Measurements from ENCODE around the gene FBXL2.

FBXL2 gene

GRCh38 chr3:33273628-33274027, 3.6 kb upstream of the FBXL2 start:
- TF ChIP-seq ZFP3 (CRISPR knock-in tag; IDR thresholded peaks at IDR 0.05) (no peak), PPARA (CRISPR knock-in tag; IDR thresholded peaks at IDR 0.05; ENCODE audit: borderline replicate concordance) (no peak), BACH2 (CRISPR knock-in tag; IDR thresholded peaks at IDR 0.05; ENCODE audit: borderline replicate concordance) (no peak), RARB (CRISPR knock-in tag; IDR thresholded peaks at IDR 0.05) (no peak), PATZ1 (CRISPR knock-in tag; IDR thresholded peaks at IDR 0.05; ENCODE audit: borderline replicate concordance) (no peak), TSHZ2 (CRISPR knock-in tag; IDR thresholded peaks at IDR 0.05) (no peak), CREB5 (CRISPR knock-in tag; IDR thresholded peaks at IDR 0.05; ENCODE audit: low read depth) (no peak), ZNF565 (CRISPR knock-in tag; conservative IDR thresholded peaks at IDR 0.05; ENCODE audit: low read depth) (no peak), CSDC2 (CRISPR knock-in tag; IDR thresholded peaks at IDR 0.05) (no peak), SNAI2 (CRISPR knock-in tag; IDR thresholded peaks at IDR 0.05) (no peak), TCF4 (CRISPR knock-in tag; IDR thresholded peaks at IDR 0.05; ENCODE audit: borderline replicate concordance) (no peak), GLIS3 (CRISPR knock-in tag; IDR thresholded peaks at IDR 0.05) (no peak), CSRNP3 (CRISPR knock-in tag; IDR thresholded peaks at IDR 0.05) (no peak), OSR1 (CRISPR knock-in tag; IDR thresholded peaks at IDR 0.05) (no peak)
- no peak for ATAC-seq

- peak; percentile 64 for ATAC-seq
- no peak for TF ChIP-seq TSHZ2 (CRISPR knock-in tag; IDR thresholded peaks at IDR 0.05)
- TF ChIP-seq ZNF565 (CRISPR knock-in tag; conservative IDR thresholded peaks at IDR 0.05; ENCODE audit: low read depth): no peak
- no peak for TF ChIP-seq ARNTL (CRISPR knock-in tag; IDR thresholded peaks at IDR 0.05; ENCODE audit: borderline replicate concordance, low read depth)
- no peak for TF ChIP-seq ZNF70 (CRISPR knock-in tag; IDR thresholded peaks at IDR 0.05)
- no peak for TF ChIP-seq BACH2 (CRISPR knock-in tag; IDR thresholded peaks at IDR 0.05; ENCODE audit: borderline replicate concordance)
- TF ChIP-seq SNAI2 (CRISPR knock-in tag; IDR thresholded peaks at IDR 0.05): no peak
- no peak for TF ChIP-seq PPARA (CRISPR knock-in tag; IDR thresholded peaks at IDR 0.05; ENCODE audit: borderline replicate concordance)
- no peak for TF ChIP-seq RARB (CRISPR knock-in tag; IDR thresholded peaks at IDR 0.05)
- no peak for TF ChIP-seq CSDC2 (CRISPR knock-in tag; IDR thresholded peaks at IDR 0.05)
- TF ChIP-seq ISL1 (CRISPR knock-in tag; IDR thresholded peaks at IDR 0.05): no peak
- no peak for TF ChIP-seq TOX (CRISPR knock-in tag; IDR thresholded peaks at IDR 0.05; ENCODE audit: borderline replicate concordance)
- no peak for TF ChIP-seq GLIS3 (CRISPR knock-in tag; IDR thresholded peaks at IDR 0.05)
- no peak for TF ChIP-seq ZNF8 (CRISPR knock-in tag; IDR thresholded peaks at IDR 0.05)
- TF ChIP-seq CREB5 (CRISPR knock-in tag; IDR thresholded peaks at IDR 0.05; ENCODE audit: low read depth): no peak
- no peak for TF ChIP-seq CSRNP3 (CRISPR knock-in tag; IDR thresholded peaks at IDR 0.05)
- no peak for TF ChIP-seq ZC3H10 (CRISPR knock-in tag; IDR thresholded peaks at IDR 0.05)
- TF ChIP-seq ESRRG (CRISPR knock-in tag; IDR thresholded peaks at IDR 0.05): no peak
Measured at GRCh38 chr3:33278163-33278562, 921 bp downstream of the FBXL2 start.
